H54 (cell line): ENCODE results near the gene STOM.
"Not testable (repeated sequence)": the region's sequence is repeated elsewhere in the genome, so short reads cannot be mapped to it uniquely, and the experiment has no call there.

Experiments used
- DNase-seq: peaks from one replicate; pipeline ENCODE4 v3.0.0; 2011; ENCODE audit warnings: low spot score, mixed read lengths; ENCODE audit not compliant: insufficient read length
- FAIRE-seq: peaks from 3 replicates; lab custom pipeline; 2011; peaks lifted over from hg19 to GRCh38; lab: Jason Lieb, UNC
- POLR2A ChIP-seq: IDR thresholded peaks from 2 replicates; pipeline ENCODE4 v1.6.1; 2011; ENCODE audit warnings: low read depth, mild to moderate bottlenecking, low read length

STOM gene

GRCh38 chr9:121299467-121300282, 70.4 kb downstream of the STOM start:
- FAIRE-seq, result no peak
- DNase-seq, result no peak

GRCh38 chr9:121298689-121299466, 71.2 kb downstream of the STOM start:
- DNase-seq (no peak), FAIRE-seq (no peak)
- TF ChIP-seq POLR2A, result no peak

More at GRCh38 chr9:121299467-121300282, 70.4 kb downstream of the STOM start:
- no peak for TF ChIP-seq POLR2A

DNA sequence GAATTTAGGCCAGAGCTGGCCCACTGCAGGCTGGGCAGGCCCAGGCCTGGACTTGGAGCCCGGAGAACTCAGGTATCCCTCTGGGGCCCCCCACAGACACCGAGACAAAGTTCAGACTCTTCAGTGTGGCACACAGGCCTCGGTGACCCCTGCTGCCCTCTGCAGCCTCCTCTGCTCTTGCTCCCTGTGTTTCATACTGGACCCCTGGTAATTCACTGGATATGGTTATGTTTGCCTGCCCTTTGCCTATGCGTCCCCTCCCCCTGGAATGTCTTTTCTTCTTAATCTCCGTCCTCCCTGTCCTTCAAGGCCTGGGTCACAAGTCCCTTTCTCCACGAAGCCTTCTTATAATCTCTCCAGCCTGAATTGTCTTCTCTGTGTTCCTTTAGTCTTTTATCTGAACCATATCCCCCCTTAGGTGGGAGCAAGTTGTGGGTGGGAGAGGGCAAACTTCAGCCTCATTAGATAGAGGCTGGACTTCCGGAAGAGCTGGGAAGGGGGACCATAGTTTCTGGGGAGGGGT, 72.0 kb downstream of the STOM start:
- no peak for DNase-seq
- no peak for TF ChIP-seq POLR2A
- FAIRE-seq, result no peak

- TF ChIP-seq POLR2A, result no peak
- FAIRE-seq (no peak), DNase-seq (no peak)
These were observed 72.7 kb downstream of the STOM start for GRCh38 chr9:121297389-121297788.

- no peak for TF ChIP-seq POLR2A
These were observed 73.6 kb downstream of the STOM start for GRCh38 chr9:121296213-121297127.

GRCh38 chr9:121295662-121296191, 74.3 kb downstream of the STOM start:
- FAIRE-seq, result no peak
- no peak for TF ChIP-seq POLR2A
- DNase-seq, result no peak

More at GRCh38 chr9:121296213-121297127, 73.6 kb downstream of the STOM start:
- FAIRE-seq (no peak), DNase-seq (no peak)

GRCh38 chr9:121294866-121295661, 75.0 kb downstream of the STOM start:
- DNase-seq (no peak), FAIRE-seq (no peak)
- TF ChIP-seq POLR2A, result no peak

DNA sequence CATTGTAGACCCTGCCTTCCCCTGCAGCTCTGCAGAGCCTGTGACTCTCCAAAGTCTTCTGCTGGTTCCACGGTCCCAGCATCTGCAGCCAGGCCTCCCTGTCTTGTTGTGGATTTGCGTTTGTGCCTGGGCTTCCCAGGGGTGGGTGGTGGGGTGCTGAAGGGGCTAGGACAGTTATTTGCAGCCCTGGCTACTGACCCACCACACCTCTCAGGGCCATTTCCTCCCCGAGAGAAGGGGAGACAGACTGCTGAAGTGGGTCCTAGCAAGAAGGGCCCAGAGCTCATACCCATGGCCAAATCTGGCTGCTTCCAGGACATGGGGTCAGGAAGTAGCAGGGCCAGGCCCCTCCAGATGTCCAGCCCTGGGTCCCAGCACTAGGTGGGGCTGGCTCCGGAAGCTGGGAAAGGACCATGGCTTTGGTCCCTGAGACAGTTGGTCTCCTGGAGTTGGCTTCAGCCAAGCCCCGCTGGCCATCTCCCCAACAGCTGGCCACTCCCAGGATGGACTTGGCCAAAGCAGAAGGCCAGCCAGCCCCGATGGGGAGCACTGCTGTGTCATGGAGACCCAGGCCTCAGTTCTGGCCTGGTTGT, 75.8 kb downstream of the STOM start:
- no peak for TF ChIP-seq POLR2A
- no peak for FAIRE-seq
- no peak for DNase-seq

DNA sequence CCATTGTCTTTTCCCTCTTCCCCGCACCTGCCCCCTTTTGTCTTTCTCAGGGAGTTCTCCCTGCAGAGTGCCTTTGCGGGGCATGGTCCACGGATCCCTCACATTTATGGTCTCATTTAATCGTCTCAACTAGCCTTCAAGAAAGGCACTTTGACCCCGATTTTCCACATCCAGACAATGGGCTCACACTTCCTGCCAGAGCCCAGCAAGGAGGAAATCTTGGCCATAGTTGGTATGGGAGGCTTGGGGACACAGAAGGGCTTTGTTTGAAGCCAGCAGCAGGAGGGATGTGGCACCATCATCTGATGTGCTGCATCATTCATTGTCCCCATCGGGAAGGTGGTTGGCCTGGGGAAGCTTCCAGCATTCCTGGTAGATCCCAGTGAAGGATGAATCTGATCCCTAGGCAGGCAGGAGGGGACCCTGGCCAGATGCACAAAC, 77.2 kb downstream of the STOM start:
- no peak for TF ChIP-seq POLR2A
- FAIRE-seq (no peak), DNase-seq (no peak)

DNA sequence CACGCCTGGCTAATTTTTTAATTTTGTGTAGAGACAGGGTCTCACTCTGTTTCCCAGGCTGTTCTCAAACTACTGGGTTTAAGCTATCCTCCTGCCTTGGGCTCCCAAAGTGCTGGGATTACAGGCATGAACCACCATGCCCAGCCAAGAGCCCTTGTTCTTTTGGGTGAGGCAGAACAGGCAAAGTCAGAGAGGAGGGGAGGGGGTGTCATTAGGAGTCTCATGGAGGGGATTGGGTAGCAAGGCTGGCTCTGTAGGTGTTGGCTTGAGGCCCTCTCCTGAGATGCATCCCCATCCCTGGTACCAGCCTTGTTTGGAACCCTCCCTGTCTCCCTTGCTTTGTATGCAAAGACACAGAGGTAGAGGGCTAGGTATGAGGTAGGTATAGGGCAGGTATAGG, 78.0 kb downstream of the STOM start:
- TF ChIP-seq POLR2A, result no peak
- DNase-seq (no peak), FAIRE-seq (no peak)

DNA sequence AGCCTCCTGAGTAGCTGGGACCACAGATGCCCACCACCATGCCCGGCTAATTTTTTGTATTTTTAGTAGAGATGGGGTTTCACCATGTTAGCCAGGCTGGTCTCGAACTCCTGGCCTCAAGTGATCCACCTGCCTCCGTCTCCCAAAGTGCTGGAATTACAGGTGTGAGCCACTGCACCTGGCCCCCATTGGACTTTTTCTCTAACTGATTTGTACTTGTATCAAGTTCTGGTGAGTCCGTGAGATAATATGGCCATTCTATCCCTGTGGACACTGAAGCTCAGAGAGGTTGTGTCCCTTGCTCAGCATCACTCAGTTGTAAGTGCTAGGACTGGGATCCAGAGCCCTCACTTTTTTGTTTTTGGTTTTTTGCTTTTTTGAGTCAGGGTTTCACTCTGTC, 78.5 kb downstream of the STOM start:
- DNase-seq, FAIRE-seq: not testable (repeated sequence)

DNA sequence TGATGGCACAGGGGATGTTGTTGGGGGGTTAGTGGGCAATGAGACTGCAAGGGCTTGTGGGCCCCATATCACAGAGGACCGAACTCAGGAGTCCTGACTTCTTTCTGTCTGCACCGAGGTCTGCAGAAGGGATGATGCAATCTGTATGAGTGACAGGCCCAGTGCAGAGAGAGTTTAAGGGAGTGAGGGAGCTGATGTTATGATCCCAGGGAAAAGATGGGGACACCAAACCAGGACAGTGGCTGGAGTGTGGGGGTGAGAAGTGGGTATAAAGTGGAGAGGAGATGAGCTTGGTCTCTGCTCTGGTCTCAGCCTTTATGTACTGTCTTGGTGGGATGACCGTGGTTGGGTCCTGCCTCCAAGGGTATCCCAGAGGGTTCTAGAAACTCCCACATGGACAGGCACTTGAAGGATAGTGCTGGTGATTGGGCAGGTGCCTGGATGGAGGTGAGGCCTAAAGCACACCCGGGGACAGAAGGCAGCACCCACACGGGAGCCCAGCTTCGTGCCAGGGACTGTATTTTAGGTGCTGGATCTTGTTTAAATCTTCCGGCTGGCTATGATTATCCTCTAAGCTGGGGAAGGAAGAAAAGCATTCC, 80.2 kb downstream of the STOM start:
- FAIRE-seq, result no peak
- no peak for DNase-seq
- no peak for TF ChIP-seq POLR2A
